WI38 (cell line): ENCODE data around the gene RETREG1.

Experiments
- H3K4me3 ChIP-seq: 2 replicates; pipeline ENCODE4 v1.5.1; 2011; ENCODE audit warnings: low read depth, mild to moderate bottlenecking, control low read depth, low read length
- TF ChIP-seq, protein P1 (sequence below): IDR thresholded peaks from 2 replicates; pipeline ENCODE4 v1.5.1; 2012; ENCODE audit warnings: low read depth, mild to moderate bottlenecking, control low read depth, low read length

The RETREG1 gene

DNA sequence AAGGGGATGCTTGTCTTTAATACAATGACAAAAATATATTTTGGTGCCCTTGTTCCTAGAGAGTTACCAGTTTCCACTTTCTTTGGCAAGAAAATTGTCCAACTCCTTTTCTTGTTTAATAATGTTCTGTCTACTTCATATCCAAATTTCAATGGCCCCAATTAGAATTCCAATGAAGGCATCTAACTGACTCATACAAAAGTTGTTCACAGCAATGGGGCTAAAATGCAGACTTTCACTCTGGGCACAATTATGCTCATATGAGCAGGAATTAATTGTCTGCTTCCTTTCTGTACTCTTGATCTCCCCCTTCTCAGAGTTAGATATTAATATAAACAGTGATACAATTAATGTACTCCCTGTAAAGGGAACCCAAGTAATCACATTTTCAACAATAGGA lies 109.1 kb downstream of the RETREG1 start:
- TF ChIP-seq, protein P1, sequence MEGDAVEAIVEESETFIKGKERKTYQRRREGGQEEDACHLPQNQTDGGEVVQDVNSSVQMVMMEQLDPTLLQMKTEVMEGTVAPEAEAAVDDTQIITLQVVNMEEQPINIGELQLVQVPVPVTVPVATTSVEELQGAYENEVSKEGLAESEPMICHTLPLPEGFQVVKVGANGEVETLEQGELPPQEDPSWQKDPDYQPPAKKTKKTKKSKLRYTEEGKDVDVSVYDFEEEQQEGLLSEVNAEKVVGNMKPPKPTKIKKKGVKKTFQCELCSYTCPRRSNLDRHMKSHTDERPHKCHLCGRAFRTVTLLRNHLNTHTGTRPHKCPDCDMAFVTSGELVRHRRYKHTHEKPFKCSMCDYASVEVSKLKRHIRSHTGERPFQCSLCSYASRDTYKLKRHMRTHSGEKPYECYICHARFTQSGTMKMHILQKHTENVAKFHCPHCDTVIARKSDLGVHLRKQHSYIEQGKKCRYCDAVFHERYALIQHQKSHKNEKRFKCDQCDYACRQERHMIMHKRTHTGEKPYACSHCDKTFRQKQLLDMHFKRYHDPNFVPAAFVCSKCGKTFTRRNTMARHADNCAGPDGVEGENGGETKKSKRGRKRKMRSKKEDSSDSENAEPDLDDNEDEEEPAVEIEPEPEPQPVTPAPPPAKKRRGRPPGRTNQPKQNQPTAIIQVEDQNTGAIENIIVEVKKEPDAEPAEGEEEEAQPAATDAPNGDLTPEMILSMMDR: no peak
- H3K4me3 ChIP-seq: no peak overlapping the region

DNA sequence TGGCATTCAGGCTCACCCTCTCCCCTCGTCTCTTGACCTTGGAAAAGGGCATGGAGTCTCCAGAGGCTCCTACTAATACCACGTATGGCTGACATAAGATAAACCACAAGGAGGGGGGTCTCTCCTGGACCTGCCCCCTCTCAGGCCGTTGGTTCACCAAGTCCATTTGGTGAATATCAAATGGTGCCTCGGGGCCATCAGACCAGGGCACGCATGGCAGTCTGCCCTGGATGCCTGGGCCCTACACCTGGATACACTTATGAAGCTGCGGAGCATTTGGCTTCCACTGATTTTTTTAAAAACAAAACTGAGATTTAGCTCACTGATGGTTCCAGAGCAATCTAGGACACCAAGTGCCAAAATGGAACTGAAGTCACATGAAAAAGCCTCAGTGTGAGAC lies 110.9 kb downstream of the RETREG1 start:
- H3K4me3 ChIP-seq: no peak overlapping the region
- TF ChIP-seq, protein P1: no peak

DNA sequence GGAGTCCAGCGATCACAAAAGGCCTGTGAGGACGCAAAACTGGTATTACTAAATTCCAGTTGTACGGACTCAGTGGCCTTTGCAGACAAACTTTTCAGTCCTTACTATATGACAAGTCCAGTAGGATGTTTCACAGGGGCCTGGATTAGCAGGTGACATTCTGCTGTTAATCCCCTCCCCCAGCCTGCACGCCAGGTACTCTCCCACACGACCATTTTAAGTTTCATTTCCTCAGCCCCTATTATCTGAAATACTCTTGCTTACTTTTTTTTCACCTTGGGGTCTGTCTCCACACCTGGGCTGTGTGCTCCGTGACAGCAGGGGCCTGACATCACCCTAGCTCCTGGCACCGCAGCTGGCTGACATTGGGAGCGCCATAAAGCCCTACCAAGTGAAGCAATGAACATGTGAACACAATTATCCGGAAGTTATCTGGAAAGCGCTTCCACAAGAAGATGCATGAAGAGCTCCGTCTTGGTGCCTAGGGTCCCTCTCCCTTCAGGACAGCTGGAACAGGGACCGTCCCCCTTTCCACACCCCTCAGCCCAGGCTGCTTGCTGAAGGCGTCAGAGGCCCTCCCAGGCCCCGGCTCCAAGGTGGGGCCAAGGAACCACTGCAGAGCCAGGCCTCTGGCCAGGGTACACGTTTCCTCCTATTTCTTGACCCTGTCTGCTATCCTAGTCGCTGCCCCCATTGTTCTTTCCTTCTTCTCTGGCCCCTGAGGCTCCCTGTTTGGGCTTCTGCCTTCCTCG lies 111.5 kb downstream of the RETREG1 start:
- TF ChIP-seq, protein P1: no peak
- H3K4me3 ChIP-seq: no peak overlapping the region

DNA sequence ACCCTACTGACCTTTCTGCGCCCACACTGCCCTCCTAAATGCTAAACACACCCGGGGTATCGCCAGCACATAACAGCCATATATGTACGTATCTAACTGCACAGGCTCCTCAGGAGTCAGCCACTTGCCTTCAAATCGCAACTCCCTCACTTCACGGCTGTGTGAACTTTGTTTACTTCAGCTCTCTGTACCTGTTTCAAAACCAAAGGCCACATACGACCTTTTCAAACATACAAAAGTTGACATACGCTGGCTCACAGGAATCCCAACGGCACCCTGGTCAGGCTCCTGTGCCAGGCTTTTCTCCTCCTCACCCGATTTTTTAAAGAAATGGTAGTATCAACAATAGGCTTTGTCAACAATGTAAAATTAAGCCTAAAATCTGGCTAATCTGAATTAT lies 112.2 kb downstream of the RETREG1 start:
- H3K4me3 ChIP-seq: no peak overlapping the region

DNA sequence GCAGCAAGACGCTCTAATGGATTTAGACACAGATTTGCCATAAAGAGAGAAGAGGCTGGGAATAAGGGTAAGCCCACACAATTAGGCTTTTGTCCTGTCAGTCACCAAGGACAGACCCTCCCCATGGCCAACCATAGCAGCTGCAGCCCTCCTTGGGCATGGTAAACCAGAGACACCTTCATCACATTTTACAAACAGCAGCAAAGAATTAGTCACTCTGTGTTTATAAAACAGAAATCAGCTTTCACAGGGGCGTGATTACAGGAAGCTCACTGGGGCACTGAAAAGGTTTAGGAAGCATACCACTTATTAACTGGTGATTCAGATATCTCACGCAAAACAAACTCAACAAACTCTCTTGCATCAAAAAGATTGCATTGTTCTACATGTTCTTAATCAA lies 113.9 kb downstream of the RETREG1 start:
- TF ChIP-seq, protein P1: no peak
- no peak overlapping the region for H3K4me3 ChIP-seq

More for the DNA sequence above, 112.2 kb downstream of the RETREG1 start:
- TF ChIP-seq, protein P1: no peak

DNA sequence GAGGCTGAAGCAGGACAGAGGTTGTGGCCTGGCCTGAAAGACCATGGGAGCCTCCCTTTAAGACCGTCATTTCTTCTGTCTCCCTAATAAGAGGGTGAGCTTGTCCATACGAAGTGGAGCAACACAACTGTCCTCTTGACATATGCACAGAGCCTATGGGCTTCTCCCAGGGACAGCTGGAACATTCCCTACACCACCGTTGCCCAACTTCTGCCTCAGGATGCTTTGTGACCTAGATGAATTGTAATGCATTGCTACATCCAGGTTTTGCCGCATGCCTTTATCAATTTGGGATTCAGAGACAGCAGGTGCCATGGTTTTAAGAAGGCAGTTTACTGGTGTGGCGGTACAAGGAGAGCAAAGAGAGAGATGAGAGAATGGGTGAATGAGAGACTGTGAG lies 116.8 kb downstream of the RETREG1 start:
- TF ChIP-seq, protein P1: no peak
- H3K4me3 ChIP-seq: no peak overlapping the region

DNA sequence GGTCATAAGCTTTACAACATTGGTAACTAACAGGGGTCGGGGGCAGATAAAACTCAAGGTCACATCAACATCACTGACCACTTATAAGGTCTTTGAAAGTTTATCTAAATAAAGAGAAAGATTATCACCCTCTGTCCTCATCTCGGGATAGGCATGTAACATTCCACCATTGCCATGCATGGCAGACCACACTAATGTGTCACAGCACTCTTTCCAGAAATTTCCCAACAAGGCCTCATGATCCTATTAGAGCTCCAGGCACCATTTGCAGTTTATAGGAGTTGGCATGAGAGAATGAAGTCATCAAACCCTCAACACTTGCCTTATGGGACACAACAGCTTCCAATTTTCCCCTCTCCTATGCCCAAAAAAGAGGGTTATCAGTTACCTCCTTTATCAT lies 119.3 kb downstream of the RETREG1 start:
- TF ChIP-seq, protein P1: no peak
- H3K4me3 ChIP-seq: no peak overlapping the region
